SIG-M5 treated with dmso at 0.1 percent for 504 hours (cell line): ENCODE results near the gene TFDP2.
A peak's percentile ranks its signal among the peaks of the same experiment; 100 is the strongest.
"Not testable (repeated sequence)": the region's sequence is repeated elsewhere in the genome, so short reads cannot be mapped to it uniquely, and the experiment has no call there.

Experiments
- DNase-seq: peaks from one replicate; lab custom pipeline; 2025; ENCODE audit not compliant: unreplicated experiment; lab: John Stamatoyannopoulos, UW

The TFDP2 gene, protein sequence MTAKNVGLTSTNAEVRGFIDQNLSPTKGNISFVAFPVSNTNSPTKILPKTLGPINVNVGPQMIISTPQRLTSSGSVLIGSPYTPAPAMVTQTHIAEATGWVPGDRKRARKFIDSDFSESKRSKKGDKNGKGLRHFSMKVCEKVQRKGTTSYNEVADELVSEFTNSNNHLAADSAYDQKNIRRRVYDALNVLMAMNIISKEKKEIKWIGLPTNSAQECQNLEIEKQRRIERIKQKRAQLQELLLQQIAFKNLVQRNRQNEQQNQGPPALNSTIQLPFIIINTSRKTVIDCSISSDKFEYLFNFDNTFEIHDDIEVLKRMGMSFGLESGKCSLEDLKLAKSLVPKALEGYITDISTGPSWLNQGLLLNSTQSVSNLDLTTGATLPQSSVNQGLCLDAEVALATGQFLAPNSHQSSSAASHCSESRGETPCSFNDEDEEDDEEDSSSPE

DNA sequence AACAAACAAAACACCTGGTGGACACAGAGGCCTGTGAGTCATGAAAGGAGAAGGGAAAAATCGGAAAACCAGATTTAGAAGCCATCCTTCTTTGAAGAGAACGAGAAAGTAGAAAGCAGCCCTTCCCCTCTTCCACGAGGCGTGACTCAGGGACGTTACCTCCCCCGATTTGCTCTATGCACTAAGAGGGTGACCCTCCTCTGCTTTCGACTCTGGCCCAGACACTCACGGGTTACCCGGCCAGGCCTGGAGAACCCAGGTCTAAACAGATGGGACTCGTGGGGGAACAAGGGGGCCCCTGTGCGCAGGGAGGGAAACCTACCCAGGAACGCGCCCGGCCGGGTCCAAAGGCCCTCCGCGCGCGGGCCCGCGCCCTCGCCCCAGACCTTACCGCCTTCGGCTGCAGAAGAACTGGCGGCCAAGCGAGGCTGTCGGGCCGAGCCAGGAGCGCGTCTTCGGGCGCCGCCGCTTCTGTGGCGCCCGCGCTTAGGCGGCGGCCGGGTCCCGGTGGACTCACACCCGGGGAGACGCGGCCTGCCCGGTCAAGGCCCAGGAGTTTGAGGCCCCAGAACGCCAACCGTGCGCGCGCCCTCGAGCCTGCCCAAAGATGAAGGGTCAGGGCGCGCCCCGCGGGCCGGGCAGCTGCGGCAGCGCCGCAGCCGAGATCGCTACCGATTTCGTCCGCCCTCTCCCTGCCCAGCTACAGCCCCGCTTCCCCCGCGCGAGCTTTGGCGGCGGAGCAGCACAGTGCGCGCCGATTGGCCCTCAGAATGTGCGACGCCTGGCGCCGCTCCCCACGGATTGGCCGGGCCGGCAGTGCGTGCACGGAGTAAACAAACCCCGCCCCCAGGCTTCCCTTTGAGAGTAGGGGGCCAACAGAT lies at the start of gene TFDP2:
Gene TFDP2 (minus strand): TSS at position 753 of the 881 bp plus-strand sequence. CDS start 47,795 bp downstream, outside the sequence.
- peak; percentile 74 for DNase-seq

DNA sequence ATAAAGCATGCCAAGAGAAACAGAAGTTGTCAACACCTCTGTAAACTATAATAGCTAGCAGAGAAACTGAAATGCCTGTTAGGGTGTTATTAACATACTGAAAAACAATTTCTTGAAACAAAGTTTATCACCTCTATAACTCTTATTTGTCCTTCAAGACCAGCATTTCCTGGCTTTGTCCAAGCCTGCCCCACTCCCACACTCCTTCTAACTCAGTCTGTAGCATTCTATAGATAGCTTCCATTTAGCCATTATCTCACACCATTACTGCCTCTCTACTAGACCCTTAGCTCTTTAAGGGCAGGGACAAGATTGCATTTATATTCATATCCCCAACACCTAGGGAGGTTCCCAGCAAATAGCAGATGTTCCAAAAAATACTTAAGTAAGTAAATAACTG lies 39.5 kb upstream of the TFDP2 start:
- DNase-seq, result no peak

DNA sequence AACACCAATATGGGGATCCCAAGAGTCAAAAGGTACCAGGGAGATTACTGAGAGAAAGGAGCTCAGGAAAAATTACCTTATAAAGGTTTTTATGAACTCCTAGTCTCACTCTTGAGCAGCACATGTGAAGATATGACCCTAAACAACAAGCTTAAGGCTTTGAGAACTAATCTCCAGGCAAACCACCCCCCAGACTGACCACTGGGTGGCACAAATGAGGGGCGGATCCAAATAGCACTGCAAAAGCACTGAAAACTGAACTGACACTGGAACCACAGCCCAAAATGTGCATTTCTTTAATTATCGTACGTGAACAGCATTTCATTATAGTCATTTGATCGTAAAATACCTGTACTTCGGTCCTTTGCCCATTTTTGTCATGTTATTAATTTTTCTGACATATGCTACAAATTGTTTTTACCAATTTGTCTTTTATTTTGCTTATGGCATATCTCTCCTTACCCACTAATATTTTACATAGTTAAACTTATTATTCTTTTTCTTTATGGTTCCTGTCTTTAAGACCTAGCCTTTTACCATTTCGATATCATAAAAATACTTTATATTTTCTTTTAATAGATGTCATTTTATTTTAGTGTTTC lies 31.5 kb upstream of the TFDP2 start:
- peak; percentile 44 for DNase-seq

DNA sequence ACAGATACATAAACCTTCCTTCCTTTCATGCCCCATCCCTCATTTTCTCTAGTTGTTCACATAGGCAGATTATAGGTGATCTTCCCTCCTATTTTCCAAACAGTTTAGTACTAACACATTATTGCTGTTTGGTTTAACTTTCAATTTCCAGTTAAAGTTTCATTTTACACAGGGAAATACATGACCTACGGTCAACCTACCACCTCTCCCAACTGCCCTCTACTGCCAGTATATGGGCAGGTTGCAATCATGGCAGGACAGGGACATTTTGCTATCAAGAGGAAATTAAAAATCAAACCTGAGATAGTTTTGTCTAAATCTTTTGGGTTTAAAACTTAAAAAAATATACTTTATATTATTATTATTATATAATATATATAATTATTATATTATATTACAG lies 26.1 kb upstream of the TFDP2 start:
- no peak for DNase-seq

DNA sequence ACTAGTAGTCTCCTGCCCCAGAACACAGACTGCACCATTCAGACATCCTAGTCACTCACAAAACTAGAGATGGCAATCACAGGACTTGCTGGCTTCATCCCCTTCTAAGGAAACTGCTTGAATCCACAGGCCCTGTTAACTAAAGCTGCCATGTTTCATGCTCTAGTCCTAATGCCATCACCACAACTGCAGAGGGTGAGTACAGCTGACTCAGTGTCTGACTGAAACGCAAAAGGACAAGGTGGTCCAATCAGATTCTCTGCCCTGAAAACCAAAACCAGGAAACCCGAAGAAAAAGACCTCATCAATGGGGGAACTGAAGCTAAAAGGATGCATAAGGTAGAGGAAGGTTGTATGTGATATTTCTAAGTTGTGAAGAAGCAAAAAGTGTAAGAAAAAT lies 25.2 kb upstream of the TFDP2 start:
- DNase-seq, result no peak

DNA sequence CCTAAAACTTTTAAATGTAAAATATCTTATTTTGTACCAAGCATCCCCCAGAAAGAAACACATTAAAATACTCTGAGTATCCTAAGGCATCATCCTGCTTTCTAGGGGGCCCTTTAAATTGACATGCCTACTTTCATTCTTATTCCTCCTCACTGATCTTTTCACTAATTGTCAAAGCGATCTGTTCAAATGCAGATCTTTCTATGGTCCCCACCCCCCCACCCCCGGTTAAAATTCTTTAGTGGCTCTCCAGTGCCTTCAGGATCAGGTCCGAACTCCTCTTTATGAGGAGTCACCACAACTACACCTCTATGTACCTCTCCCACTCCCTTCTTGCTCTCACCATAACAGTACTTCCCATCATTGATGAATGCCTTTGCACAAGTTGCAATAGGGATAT lies 19.2 kb upstream of the TFDP2 start:
- DNase-seq, result no peak

DNA sequence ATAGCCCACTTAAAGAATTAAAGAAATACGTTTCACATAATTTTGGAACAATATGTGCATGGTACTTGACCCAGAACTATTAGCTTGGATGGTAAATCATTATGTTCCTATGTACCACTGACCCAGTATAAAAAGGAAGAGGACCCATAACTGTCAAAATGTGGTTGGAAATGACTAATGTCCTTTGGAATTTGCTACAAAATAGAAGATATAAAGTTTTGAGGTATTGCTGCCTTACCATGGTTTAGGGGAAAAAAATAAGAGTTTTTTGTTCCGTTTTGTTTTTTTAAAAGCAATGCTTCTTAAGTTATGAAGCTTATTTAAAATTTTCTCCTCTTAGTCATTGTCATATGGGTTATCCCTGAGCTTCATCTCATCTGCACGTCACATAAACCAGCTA lies 15.8 kb upstream of the TFDP2 start:
- DNase-seq, result no peak

DNA sequence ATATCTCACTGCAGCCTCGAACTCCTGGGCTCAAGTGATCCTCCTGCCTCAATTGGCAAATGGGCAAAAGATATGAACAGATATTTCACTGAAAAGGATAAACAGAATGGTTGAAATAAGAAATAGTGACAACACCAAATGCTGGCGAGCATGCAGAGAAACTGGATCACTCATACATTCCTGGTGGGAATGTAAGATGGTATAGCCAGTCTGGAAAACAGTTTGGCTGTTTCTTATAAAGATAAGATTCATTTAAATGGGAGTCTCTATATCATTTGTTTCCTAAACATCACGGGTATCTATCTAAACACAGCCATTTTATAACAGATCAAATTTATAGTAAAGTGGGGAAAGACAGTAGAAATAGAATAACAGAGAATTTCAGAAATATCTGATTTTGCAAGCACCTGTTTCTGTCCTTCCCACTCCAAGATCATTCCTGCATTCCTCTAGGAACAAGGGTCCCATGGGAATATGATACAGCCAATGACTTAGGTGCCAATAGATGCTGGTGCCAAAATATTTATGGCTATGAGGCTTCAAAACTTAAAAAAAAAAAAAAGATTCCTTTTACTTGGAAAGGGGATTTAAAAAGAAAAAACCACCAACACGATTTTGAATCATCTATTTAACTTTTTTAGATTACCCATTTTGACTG lies 9.9 kb upstream of the TFDP2 start:
- DNase-seq, result no peak

DNA sequence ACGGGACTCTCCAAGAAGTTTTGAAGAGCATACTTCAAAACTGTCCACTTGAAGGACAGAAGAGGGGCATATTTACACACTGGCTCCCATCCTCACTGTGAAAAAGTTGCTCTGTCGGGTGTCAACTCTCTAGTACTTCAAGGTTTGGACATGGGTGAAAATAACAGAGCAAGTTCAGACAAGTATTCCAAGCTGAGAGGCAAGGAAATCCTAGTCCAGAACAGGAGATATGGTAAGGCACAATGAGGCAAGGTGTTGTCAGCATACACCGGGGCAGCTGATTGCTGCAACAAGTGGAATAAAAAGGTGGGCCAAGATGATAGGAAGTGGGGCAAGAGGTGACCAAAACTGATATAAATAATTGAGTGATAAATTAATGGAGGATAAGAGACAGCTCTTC lies 4.8 kb upstream of the TFDP2 start:
- DNase-seq, result no peak

DNA sequence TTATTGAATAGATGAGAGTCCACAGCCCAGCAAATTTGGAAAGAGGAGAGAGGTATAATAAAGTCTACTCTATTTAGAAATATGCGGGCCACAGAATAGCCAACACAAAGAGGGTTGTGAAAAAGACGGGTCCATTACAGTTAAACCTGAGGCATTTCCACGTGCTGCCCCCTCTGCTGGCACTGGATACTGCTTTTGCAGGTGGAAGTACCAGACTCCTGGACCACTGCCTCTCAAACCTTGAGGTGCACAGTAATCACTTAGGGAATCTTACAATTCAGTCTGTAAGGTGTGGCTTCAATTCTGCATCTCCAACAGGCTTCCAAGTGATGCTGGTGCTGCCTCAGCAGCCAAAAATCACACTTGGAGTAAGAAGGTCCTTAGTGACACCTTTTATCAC lies 3.0 kb upstream of the TFDP2 start:
- no peak for DNase-seq

DNA sequence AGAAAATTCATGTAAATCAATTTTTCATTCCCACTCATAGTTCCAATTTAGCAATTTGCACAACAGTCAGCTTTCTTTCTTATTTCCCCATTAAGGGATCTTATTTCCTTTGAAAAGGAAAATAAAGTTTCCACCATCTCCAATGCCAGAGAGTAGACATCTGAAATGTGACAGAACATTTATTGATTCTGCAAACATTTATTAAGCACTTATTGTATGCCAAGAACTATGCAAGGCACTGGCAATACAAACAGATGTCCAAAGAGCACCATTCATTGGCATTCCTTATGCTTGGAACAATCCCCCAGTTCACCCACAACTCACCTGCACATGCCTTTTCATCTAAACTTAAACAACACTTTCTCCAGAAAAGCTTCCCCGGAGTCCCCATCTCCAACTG lies 2.5 kb upstream of the TFDP2 start:
- no peak for DNase-seq

DNA sequence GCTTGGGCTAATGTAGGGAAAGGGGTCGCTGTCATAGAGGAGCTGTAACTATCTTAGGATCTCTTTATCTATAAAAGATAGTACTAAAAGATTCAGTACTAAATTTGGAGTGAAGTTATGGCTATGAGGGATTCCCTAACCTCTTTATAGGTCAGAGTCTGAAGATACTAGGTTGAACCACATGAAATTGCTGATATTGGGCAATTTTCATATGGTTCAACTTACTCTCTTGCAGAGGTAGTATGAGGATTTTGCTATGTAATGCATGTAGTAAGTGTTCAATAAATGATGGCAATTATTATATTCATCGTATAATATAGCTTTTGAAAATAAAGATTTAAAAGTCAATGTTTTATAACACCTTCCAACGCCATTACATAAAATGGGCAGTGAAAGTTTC lies 1.9 kb upstream of the TFDP2 start:
- no peak for DNase-seq

DNA sequence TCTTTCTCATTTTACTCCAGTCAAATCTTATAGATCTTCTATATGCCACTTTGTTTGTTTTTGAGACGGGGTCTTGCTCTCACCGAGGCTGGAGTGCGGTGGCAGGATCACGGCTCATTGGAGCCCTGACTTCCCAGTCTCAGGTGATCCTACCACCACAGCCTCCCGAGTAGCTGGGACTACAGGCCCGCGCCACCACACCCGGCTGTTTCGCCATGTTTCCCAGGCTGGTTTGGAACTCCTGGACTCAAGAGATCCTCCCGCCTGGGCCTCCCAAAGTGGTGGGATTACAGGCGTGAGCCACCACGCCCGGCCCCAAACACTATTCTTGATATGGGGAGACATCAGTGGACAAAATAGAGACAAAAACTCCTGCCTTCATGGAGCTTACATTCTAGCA lies 927 bp upstream of the TFDP2 start:
- no peak for DNase-seq

DNA sequence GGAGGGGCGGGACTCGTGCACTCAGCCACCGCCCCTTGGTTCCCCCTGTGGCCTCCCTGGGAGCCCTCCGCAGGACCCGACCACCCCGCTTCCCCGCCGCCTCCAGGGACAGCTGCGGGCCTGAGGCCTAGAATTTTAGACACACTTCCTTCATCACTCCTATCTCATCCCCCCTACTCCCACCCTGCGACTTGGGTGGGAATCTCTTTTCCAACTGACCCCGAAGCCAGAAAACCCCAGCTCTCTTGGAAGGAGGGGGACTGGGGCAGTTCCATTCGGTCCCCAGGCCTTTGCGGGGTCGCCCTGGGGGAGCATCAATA lies 289 bp upstream of the TFDP2 start:
- no peak for DNase-seq

DNA sequence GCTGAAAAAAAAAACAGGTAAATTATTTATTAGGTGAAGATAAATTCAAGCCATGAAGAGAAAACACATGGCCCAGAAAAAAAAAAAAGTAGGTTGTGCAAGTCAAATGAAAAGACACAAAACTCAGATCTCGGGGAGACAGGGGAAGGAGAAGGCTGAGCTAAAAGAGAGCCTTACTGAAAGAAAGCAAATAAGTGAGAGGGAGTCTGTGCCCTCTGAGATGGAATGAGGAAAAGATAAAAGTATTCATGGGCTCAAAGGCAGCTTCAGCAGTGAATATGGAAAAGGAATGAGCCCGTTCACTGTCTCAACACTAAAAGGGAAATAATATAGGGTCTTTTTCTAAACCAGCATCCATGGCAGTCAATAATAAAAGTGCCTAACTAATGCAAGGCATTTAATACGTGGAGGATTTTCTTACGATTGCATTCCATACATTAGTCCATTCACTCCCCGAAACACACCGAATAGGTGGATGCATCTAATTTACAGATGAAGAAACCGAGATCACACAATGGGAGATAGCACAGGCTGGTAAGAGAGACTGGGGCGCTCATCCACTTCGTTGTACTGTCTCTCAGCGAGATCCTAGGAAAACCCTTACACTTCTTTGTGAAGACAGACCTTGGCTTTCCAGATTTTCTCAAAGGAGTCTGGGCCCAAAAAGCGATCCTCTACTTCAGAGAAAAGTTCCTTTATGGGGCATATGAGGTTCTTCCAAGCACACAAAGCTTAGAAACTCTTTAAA lies 1.1 kb downstream of the TFDP2 start:
- DNase-seq, result no peak

DNA sequence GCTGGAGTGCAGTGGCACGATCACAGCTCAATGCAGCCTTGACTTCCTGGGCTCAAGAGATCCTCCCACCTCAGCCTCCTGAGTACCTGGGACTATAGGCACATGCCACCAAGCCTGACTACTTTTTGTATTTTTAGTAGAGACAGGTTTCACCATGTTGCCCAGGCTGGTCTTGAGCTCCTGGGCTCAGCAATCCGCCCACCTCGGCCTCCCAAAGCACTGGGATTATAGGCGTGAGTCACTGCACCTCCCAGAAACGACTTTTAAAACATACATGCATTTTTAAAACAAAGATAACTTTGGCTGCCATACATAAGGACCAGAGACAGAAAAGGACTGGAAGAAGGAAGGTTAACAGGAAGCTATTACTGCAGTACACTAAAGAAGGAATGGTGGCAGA lies 4.8 kb downstream of the TFDP2 start:
- DNase-seq, result not testable (repeated sequence)

DNA sequence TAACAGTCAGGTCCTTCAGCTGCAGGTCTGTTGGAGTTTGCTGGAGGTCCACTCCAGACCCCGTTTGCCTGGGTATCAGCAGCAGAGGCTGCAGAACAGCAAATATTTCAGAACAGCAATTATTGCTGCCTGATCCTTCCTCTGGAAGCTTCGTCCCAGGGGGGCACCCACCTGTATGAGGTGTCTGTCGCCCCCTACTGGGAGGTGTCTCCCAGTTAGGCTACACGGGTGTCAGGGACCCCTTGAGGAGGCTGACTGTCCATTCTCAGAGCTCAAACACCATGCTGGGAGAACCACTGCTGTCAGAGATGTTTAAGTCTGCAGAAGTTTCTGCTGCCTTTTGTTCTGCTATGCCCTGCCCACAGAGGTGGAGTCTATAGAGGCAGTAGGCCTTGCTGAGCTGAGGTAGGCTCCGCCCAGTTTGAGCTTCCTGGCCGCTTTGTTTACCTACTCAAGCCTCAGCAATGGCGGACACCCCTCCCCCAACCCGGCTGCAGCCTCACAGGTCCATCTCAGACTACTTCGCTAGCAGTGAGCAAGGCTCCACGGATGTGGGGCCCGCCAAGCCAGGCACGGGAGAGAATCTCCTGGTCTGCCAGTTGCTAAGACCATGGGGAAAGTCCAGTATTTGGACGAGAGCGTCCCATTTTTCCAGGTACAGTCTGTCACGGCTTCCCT lies 8.6 kb downstream of the TFDP2 start:
- DNase-seq, result not testable (repeated sequence)

DNA sequence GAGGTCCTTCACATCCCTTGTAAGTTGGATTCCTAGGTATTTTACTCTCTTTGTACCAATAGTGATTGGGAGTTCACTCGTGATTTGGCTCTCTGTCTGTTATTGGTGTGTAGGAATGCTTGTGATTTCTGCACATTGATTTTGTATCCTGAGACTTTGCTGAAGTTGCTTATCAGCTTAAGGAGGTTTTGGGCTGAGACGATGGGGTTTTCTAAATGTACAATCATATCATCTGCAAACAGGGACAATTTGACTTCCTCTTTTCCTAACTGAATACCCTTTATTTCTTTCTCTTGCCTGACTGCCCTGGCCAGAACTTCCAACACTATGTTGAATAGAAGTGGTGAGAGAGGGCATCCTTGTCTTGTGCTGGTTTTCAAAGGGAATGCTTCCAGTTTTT lies 12.3 kb downstream of the TFDP2 start:
- DNase-seq, result not testable (repeated sequence)

DNA sequence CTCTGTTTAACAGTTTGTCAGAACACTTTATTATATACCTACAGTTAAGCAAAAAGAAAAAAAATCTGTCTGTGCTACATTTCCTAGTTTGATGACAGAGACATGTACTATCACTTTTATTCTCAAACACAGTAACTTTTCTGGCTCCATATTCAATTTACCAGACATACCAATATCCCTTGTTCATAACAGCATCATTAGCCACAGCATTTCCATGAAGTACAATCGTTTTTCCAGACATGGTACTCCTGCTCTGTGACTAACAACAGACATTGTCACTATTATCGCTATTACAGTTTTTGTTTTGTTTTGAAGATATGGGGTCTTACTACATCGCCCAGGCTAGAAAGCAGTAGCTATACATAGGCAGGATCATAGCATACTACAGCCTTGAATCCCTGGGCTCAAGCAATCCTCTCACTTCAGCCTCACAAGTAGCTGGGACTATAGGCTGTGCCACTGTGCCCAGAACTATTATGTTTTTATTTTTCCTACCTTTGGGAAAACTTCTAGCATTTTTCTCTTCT lies 14.5 kb downstream of the TFDP2 start:
- DNase-seq, result no peak
